Liver (tissue), 3 donors: ENCODE results near the gene SERPINB8.

Source experiments
- GABPA ChIP-seq, 2 donors: IDR thresholded peaks in 1 of 2; conservative IDR thresholded peaks in 1 of 2; 2 replicates each; pipeline ENCODE4 v1.6.1; 2016; ENCODE audit warnings: antibody characterized with exemption in 2 of 2, mild to moderate bottlenecking in 1 of 2, moderate library complexity in 1 of 2
- HNF4A ChIP-seq, 2 donors: conservative IDR thresholded peaks; 2 replicates each; pipeline ENCODE4 v1.6.1; 2016; ENCODE audit warnings: antibody characterized with exemption in 2 of 2, mild to moderate bottlenecking in 2 of 2
- RAD21 ChIP-seq, 2 donors: IDR thresholded peaks; 2 replicates each; pipeline ENCODE4 v1.6.1; 2016; ENCODE audit warnings: antibody characterized with exemption in 2 of 2, mild to moderate bottlenecking in 2 of 2
- RXRA ChIP-seq, 2 donors: IDR thresholded peaks; 2 replicates each; pipeline ENCODE4 v1.6.1; 2017 to 2018; ENCODE audit warnings: antibody characterized with exemption in 2 of 2, mild to moderate bottlenecking in 1 of 2
- TAF1 ChIP-seq: conservative IDR thresholded peaks from 2 replicates; pipeline ENCODE4 v1.6.1; 2016; ENCODE audit warnings: antibody characterized with exemption, mild to moderate bottlenecking
- TF ChIP-seq, protein P1 (sequence below): fragments of 150-350 bp; IDR thresholded peaks from 2 replicates; pipeline ENCODE4 v1.5.1; 2017; ENCODE audit warnings: improper control_type of control experiment, low read depth, low read length; ENCODE audit not compliant: missing input control
- TF ChIP-seq, protein P2 (sequence below): IDR thresholded peaks from 2 replicates; pipeline ENCODE4 v1.6.1; 2016; ENCODE audit warnings: antibody characterized with exemption
- TF ChIP-seq, protein P3 (sequence below): IDR thresholded peaks from 2 replicates; pipeline ENCODE4 v1.6.1; 2016; ENCODE audit warnings: antibody characterized with exemption
- donor health status: healthy.
- donor health status: healthy.

DNA sequence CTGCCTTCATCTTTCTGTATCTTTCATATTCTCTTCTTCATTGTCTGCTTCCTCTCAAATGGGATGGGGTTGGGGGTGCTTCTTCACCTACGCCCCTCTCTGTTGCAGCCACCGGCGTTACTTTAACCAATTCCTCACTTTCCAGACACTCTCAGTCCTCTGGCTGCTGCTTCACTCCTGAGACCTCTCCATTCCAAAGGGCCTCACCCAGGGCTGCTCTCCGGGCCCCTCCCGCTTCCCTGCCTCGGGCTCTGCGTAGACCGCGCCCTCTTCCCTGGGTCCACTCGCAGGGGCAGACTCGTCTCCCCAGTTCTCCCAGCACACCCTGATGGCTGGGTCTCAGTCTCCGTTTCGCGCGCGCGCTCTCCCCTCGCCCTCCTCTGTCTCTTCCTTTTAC, 926 bp downstream of the SERPINB8 start:
- TF ChIP-seq, protein P1, sequence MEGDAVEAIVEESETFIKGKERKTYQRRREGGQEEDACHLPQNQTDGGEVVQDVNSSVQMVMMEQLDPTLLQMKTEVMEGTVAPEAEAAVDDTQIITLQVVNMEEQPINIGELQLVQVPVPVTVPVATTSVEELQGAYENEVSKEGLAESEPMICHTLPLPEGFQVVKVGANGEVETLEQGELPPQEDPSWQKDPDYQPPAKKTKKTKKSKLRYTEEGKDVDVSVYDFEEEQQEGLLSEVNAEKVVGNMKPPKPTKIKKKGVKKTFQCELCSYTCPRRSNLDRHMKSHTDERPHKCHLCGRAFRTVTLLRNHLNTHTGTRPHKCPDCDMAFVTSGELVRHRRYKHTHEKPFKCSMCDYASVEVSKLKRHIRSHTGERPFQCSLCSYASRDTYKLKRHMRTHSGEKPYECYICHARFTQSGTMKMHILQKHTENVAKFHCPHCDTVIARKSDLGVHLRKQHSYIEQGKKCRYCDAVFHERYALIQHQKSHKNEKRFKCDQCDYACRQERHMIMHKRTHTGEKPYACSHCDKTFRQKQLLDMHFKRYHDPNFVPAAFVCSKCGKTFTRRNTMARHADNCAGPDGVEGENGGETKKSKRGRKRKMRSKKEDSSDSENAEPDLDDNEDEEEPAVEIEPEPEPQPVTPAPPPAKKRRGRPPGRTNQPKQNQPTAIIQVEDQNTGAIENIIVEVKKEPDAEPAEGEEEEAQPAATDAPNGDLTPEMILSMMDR: no peak
- TF ChIP-seq, protein P2, sequence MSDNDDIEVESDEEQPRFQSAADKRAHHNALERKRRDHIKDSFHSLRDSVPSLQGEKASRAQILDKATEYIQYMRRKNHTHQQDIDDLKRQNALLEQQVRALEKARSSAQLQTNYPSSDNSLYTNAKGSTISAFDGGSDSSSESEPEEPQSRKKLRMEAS: no peak
- no peak for TF ChIP-seq RXRA (IDR thresholded peaks at IDR 0.05)
- TF ChIP-seq RAD21 (IDR thresholded peaks at IDR 0.05): no peak
- TF ChIP-seq GABPA (IDR thresholded peaks at IDR 0.05 in 1 of 2, conservative IDR thresholded peaks at IDR 0.05 in 1 of 2): no peak
- TF ChIP-seq TAF1: no peak
- TF ChIP-seq, protein P3, sequence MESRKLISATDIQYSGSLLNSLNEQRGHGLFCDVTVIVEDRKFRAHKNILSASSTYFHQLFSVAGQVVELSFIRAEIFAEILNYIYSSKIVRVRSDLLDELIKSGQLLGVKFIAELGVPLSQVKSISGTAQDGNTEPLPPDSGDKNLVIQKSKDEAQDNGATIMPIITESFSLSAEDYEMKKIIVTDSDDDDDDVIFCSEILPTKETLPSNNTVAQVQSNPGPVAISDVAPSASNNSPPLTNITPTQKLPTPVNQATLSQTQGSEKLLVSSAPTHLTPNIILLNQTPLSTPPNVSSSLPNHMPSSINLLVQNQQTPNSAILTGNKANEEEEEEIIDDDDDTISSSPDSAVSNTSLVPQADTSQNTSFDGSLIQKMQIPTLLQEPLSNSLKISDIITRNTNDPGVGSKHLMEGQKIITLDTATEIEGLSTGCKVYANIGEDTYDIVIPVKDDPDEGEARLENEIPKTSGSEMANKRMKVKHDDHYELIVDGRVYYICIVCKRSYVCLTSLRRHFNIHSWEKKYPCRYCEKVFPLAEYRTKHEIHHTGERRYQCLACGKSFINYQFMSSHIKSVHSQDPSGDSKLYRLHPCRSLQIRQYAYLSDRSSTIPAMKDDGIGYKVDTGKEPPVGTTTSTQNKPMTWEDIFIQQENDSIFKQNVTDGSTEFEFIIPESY: no peak
- TF ChIP-seq HNF4A (conservative IDR thresholded peaks at IDR 0.05): no peak
